ENCODE measurements around the gene TNRC6A. TPM values are rescaled to one million over a fixed set of nuclear protein-coding genes. Genes with fewer than 3 reads are reported as not detected.

Gene TNRC6A
- total and polyA plus RNA-seq, 4 donors: 10.3 to 93.0 (median 29.8) TPM

- ATAC-seq (ENCODE audit: insufficient read depth, low FRiP score) (no peak), DNase-seq (peak in 2 of 3 donors; percentile 18 to 23)
- no peak overlapping the region for H3K27ac ChIP-seq (ENCODE audit: low read depth in 1 of 2, low read length in 1 of 2)
- no peaks in the 10 kb centered on the region for H3K36me3 ChIP-seq (ENCODE audit: control insufficient read depth in 4 of 4, insufficient read depth in 4 of 4, low read length in 4 of 4)
- H3K27me3 ChIP-seq (ENCODE audit: control insufficient read depth in 3 of 3, insufficient read depth in 3 of 3, low read length in 2 of 3): no peaks in the 10 kb centered on the region
- H3K4me3 ChIP-seq: no peak overlapping the region
- H3K9ac ChIP-seq (ENCODE audit: insufficient read depth in 1 of 2, low read length in 2 of 2): no peak overlapping the region
- H3K4me1 ChIP-seq (ENCODE audit: control insufficient read depth in 5 of 5, insufficient read depth in 5 of 5, low read length in 5 of 5): no peaks in the 10 kb centered on the region
- TF ChIP-seq, protein P1, sequence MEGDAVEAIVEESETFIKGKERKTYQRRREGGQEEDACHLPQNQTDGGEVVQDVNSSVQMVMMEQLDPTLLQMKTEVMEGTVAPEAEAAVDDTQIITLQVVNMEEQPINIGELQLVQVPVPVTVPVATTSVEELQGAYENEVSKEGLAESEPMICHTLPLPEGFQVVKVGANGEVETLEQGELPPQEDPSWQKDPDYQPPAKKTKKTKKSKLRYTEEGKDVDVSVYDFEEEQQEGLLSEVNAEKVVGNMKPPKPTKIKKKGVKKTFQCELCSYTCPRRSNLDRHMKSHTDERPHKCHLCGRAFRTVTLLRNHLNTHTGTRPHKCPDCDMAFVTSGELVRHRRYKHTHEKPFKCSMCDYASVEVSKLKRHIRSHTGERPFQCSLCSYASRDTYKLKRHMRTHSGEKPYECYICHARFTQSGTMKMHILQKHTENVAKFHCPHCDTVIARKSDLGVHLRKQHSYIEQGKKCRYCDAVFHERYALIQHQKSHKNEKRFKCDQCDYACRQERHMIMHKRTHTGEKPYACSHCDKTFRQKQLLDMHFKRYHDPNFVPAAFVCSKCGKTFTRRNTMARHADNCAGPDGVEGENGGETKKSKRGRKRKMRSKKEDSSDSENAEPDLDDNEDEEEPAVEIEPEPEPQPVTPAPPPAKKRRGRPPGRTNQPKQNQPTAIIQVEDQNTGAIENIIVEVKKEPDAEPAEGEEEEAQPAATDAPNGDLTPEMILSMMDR (IDR thresholded peaks at IDR 0.05; ENCODE audit: control extremely low read depth, extremely low read depth): no peak
- peaks cover 0 to 4% (median 0%) of the 10 kb centered on the region in 4 donors for H3K9me3 ChIP-seq (ENCODE audit: control insufficient read depth in 4 of 4, insufficient read depth in 3 of 4, low read length in 3 of 4)
- 71 to 86% methylated on average over 6 of the region's 6 CpGs for WGBS, 2 donors
Observed at GRCh38 chr16:24717411-24717810, 12.0 kb upstream of the TNRC6A start.

GRCh38 chr16:24718967-24719521 lies 10.4 kb upstream of the TNRC6A start:
- Histone ChIP-seq H3K9ac (ENCODE audit: insufficient read depth in 1 of 2, low read length in 2 of 2) (no peak overlapping the region), H3K27ac (ENCODE audit: low read depth in 1 of 2, low read length in 1 of 2) (no peak overlapping the region), H3K9me3 (ENCODE audit: control insufficient read depth in 4 of 4, insufficient read depth in 3 of 4, low read length in 3 of 4) (no peaks in the 10 kb centered on the region), H3K4me3 (no peak overlapping the region), H3K4me1 (ENCODE audit: control insufficient read depth in 5 of 5, insufficient read depth in 5 of 5, low read length in 5 of 5) (no peaks in the 10 kb centered on the region), H3K27me3 (ENCODE audit: control insufficient read depth in 3 of 3, insufficient read depth in 3 of 3, low read length in 2 of 3) (no peaks in the 10 kb centered on the region), H3K36me3 (ENCODE audit: control insufficient read depth in 4 of 4, insufficient read depth in 4 of 4, low read length in 4 of 4) (no peaks in the 10 kb centered on the region)
- ATAC-seq (ENCODE audit: insufficient read depth, low FRiP score) (no peak), DNase-seq (no peak)
- WGBS, 2 donors: 88 to 93% methylated on average over 6 of the region's 6 CpGs
- TF ChIP-seq, protein P1 (IDR thresholded peaks at IDR 0.05; ENCODE audit: control extremely low read depth, extremely low read depth): no peak

DNA sequence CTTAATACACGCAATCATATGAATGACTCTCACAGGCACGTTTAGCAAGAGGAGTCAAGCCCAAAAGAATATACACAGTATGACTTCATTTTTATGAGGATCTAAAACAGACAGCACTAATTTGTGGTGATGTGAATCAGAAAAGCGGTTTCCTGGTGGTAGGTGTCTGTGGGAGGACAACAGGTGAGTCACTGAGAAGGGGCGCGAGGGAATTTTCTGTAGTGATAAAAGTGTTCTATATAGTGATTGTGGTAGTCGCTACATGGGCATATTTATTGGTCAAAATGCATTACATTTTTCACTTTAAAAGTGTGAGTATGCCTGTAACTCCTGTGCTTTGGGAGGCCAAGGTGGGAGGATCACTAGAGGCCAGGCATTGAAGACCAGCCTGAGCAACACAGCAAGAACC lies 7.6 kb upstream of the TNRC6A start:
- Histone ChIP-seq H3K9me3 (ENCODE audit: control insufficient read depth in 4 of 4, insufficient read depth in 3 of 4, low read length in 3 of 4) (no peaks in the 10 kb centered on the region), H3K9ac (ENCODE audit: insufficient read depth in 1 of 2, low read length in 2 of 2) (no peak overlapping the region), H3K27me3 (ENCODE audit: control insufficient read depth in 3 of 3, insufficient read depth in 3 of 3, low read length in 2 of 3) (no peaks in the 10 kb centered on the region), H3K4me1 (ENCODE audit: control insufficient read depth in 5 of 5, insufficient read depth in 5 of 5, low read length in 5 of 5) (no peaks in the 10 kb centered on the region), H3K27ac (ENCODE audit: low read depth in 1 of 2, low read length in 1 of 2) (no peak overlapping the region), H3K4me3 (no peak overlapping the region), H3K36me3 (ENCODE audit: control insufficient read depth in 4 of 4, insufficient read depth in 4 of 4, low read length in 4 of 4) (no peaks in the 10 kb centered on the region)
- TF ChIP-seq, protein P1 (IDR thresholded peaks at IDR 0.05; ENCODE audit: control extremely low read depth, extremely low read depth): no peak
- ATAC-seq (ENCODE audit: insufficient read depth, low FRiP score) (no peak), DNase-seq (no peak)
- WGBS, 2 donors: 92 to 96% methylated on average over 6 of the region's 6 CpGs

DNA sequence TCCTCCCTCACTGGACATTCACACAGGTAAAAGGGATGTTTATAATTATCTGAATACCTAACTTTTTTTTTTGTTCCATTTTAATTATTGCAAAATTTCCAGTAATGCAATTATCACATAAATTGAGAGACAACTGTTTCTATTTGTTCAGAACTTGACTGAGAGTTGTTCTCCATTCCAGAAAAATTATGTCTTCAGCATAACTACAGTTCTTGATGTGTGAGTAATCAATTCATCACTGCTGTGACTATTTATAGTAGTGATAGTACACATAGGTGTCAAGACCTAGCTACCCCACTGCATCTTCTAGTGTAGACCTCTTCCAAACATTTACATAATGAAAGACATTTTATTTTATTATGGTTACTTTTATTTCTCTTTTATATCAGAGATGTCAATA lies 5.8 kb upstream of the TNRC6A start:
- TF ChIP-seq, protein P1 (IDR thresholded peaks at IDR 0.05; ENCODE audit: control extremely low read depth, extremely low read depth): no peak
- no peaks in the 10 kb centered on the region for H3K36me3 ChIP-seq (ENCODE audit: control insufficient read depth in 4 of 4, insufficient read depth in 4 of 4, low read length in 4 of 4)
- ATAC-seq (ENCODE audit: insufficient read depth, low FRiP score): no peak
- no peak overlapping the region for H3K27ac ChIP-seq (ENCODE audit: low read depth in 1 of 2, low read length in 1 of 2)
- H3K4me3 ChIP-seq: no peak overlapping the region
- DNase-seq: no peak
- H3K27me3 ChIP-seq (ENCODE audit: control insufficient read depth in 3 of 3, insufficient read depth in 3 of 3, low read length in 2 of 3): no peaks in the 10 kb centered on the region
- H3K9ac ChIP-seq (ENCODE audit: insufficient read depth in 1 of 2, low read length in 2 of 2): no peak overlapping the region
- no peaks in the 10 kb centered on the region for H3K9me3 ChIP-seq (ENCODE audit: control insufficient read depth in 4 of 4, insufficient read depth in 3 of 4, low read length in 3 of 4)
- H3K4me1 ChIP-seq (ENCODE audit: control insufficient read depth in 5 of 5, insufficient read depth in 5 of 5, low read length in 5 of 5): peaks cover 0 to 3% (median 0%) of the 10 kb centered on the region in 5 donors

All from lung (tissue), 12 donors.